Stimulated activated CD4-positive, alpha-beta T cell treated with anti-CD3 and anti-CD28 coated beads, Interleukin-4, amount 100 ng/mL, for 4 hours (primary cell): ENCODE results near the gene MYO16.
"Not testable (repeated sequence)": the region's sequence is repeated elsewhere in the genome, so short reads cannot be mapped to it uniquely, and the experiment has no call there.

Experiments
- DNase-seq, 2 experiments: peaks; one replicate each; pipeline ENCODE4 v3.0.0-alpha.2; 2020

Gene MYO16

GRCh38 chr13:108991416-108991815 lies 362.0 kb downstream of the MYO16 start:
- DNase-seq, result not testable (repeated sequence)

- DNase-seq, result no peak
Measured at GRCh38 chr13:108993346-108993745, 363.9 kb downstream of the MYO16 start.

- no peak for DNase-seq
Measured at GRCh38 chr13:108996430-108996829, 367.0 kb downstream of the MYO16 start.

DNA sequence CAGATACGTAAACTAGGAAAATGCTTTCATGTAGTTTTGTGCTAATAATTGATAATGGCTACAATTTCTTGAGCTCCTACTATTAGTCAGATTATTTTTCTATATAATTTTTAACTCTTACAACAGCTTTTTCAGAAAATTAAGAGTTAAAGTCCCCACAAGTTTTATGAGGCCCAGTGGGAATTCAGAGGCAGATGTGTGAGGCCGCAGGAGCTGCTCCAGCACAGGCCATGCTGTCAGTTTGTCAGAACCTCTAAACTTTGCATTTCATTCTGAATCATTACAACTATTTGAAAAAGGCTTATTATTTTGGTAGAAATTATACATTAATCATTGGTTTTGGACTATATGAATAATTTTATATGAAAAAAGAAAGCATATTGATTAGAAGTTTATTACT lies 370.8 kb downstream of the MYO16 start:
- no peak for DNase-seq

DNA sequence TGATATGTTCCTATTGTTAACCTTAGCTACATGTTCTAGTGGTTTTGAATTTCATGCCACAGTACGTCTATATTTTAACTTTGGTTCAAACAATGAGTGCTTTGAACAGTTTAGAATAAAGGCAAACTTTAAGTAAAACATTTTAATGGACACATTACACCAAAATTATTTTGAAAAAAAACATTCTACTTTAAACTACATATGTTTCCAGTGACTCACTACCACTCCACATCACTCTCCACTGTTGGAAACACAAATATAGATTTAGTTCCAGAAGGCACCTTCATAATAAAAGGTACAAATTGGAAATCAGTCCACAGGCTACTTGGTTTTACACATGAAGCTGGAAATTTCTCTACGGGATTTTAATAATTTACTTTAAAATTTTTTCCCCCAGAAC lies 373.5 kb downstream of the MYO16 start:
- no peak for DNase-seq

DNA sequence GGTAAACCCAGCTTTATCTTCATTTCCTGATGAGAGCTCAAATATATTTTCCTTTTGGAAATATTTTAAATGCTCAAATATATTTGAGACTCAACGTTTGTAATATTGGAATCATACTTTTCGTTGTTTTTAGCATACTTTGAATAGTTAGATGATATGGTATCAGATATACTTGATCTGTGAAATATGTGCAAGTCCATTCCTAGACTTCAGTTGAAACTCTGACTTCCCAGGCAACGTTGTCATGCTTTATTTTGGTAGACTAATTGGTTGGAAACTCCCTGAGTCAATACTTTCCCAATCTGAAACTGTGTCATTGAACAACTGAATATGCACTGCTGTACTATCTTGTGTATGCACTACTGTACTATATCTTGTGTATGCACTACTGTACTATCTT lies 378.5 kb downstream of the MYO16 start:
- DNase-seq, result no peak

DNA sequence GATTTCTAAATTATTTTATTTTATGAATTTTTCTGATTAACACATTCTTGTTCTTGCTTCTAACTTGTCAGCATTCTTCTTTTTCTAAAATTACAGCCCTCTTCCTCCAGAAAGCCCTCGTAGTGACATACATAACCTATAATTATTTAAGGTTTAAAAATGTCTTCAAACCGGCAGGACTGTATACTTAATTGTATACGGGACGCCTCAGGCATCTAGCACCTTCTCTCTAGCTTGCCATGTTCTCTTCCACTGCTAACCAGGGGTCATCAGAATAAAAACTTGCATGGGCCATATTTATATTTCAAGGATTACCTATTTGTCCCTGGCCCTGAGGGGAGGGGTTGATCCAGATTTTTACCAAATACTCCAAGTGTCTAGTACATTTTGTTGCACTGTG lies 380.3 kb downstream of the MYO16 start:
- no peak for DNase-seq

- no peak for DNase-seq
Measured at GRCh38 chr13:109010912-109011311, 381.5 kb downstream of the MYO16 start.

DNA sequence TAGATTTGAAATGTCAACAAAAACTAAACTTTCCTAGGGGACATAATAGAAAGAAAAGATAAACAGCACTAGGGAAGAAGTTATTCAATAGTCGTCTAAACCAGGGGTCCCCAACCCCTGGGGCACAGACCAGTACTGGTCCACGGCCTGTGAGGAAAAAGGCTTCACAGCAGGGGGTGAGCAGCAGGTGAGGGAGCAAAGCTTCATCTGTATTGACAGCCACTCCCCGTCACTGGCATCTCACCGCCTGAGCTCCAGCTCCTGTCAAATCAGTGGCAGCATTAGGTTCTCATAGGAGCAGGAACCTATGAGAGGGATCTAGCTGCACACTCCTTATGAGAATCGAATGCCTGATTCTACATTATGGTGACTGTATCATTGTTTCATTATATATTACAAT lies 382.7 kb downstream of the MYO16 start:
- no peak for DNase-seq

- no peak for DNase-seq
Measured at GRCh38 chr13:109021558-109021957, 392.1 kb downstream of the MYO16 start.

- no peak for DNase-seq
Measured at GRCh38 chr13:109024611-109025010, 395.2 kb downstream of the MYO16 start.

DNA sequence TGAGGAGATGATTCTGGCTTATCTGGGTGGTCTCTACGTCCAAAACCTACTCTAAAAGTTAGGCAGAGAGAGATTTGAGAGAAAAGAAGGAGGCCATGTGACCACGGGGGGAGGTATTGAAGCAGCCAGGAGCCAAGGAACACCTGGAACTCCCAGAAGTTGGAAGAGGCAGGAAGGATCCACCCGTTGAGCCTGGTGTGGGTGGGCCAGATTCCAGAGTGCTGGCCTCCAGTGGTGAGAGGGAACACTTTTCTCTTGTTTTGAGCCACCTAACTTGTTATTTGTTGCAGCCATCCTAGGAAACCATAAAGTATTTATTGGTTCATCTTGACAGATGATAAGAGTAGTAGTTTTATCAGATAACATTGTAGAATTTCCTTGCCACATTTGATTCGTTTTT lies 396.9 kb downstream of the MYO16 start:
- no peak for DNase-seq

GRCh38 chr13:109028624-109029023 lies 399.2 kb downstream of the MYO16 start:
- DNase-seq, result no peak

DNA sequence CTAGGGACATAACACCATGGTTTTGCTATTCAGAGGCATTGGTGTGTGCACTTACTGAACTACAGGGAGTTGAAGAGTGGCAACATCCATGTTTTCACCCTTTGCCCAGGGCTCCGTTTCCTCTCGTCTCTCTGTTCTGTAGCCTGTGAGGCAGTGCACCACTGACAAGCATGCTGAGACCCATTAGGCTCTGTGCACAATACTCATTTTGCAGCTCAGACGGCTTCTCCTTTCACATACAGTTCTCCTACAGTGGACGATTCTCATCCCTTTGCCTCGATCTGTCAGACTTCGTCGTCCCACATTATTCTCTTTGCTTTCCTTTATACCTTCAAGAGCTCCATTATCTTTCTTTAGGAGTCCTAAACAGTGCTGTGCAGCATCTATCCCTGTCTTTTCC lies 403.7 kb downstream of the MYO16 start:
- DNase-seq, result no peak

- no peak for DNase-seq
Measured at GRCh38 chr13:109036078-109036780, 406.8 kb downstream of the MYO16 start.

DNA sequence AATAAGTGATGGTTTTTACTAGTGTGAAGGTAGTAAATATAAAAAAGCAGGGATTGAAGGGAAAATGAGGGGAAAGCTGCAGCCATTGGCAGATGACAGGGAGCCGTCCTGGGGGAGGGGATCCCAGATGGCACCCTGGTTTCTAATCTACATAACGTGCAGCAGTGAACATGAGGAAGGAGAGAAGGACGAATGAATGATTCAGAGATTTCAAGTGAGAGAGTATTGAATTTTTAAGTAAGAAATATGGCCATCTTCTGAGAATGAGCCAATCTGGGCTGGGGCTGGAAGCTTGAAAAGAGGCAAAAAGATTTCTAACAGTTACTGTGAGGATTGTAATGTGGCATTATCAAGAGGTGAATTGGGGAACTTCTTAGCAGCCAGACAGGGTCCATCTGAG lies 414.2 kb downstream of the MYO16 start:
- no peak for DNase-seq

- DNase-seq, result no peak
Measured at GRCh38 chr13:109055850-109056249, 426.4 kb downstream of the MYO16 start.

- DNase-seq, result no peak
Measured at GRCh38 chr13:109058087-109058486, 428.7 kb downstream of the MYO16 start.

- no peak for DNase-seq
Measured at GRCh38 chr13:109072505-109072904, 443.1 kb downstream of the MYO16 start.

DNA sequence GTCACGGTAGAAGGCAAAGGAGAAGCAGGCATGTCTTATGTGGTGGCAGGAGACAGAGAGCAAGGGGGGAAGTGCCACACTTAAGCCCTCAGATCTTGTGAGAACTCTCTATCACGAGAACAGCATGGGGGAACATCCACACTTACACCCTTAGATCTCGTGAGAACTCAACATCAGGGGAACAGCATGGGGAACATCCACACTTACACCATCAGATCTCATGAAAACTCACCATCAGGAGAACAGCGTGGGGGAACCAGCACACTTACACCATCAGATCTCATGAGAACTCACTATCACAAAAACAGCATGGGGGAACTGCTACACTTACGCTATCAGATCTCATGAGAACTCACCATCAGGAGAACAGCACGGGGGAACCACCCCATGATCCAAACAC lies 445.0 kb downstream of the MYO16 start:
- DNase-seq, result no peak

- no peak for DNase-seq
Measured at GRCh38 chr13:109074853-109075252, 445.4 kb downstream of the MYO16 start.

GRCh38 chr13:109087916-109088623 lies 458.7 kb downstream of the MYO16 start:
- no peak for DNase-seq

DNA sequence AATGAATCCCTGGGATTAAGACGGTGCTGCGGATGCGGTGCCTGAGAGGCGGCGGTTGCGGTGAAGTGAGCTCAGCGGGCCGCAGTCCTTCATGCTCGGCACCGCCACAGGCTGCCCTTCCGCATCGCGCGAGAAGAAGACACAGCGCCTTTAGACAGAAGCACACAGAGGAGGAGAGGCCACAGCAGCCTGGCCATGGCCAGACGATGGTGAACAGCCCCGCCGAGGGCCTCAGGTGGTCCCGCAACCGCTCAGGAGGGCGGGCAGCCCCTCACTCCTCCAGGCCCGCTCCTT lies 459.2 kb downstream of the MYO16 start:
- no peak for DNase-seq

- no peak for DNase-seq
Measured at GRCh38 chr13:109090796-109091195, 461.4 kb downstream of the MYO16 start.

- DNase-seq, result no peak
Measured at GRCh38 chr13:109091249-109091648, 461.8 kb downstream of the MYO16 start.
